ENCODE data around the gene CREB5.

Gene CREB5

GRCh38 chr7:28643584-28644340 is 231.4 kb downstream of the CREB5 start:
- ATAC-seq (no peak), DNase-seq (no peak)

DNA sequence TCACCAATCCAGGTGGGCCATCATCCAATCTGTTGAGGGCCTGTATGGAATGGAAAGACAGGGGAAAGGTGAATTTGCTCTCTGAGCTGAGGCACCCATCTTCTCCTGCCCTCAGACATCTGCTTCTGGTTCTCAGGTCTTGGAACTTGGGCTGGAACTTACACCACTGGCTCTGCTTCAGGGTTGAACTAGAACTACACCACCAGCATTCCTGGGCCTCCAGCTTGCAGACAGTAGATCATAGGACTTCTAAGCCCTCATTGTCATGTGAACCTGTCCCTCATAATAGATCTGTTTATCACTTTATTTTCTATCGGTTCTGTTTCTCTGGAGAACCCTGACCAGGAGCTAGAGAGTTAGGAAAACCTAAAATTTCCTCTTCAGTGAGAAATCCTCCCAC is 233.5 kb downstream of the CREB5 start:
- ATAC-seq = no peak
- no peak for DNase-seq

DNA sequence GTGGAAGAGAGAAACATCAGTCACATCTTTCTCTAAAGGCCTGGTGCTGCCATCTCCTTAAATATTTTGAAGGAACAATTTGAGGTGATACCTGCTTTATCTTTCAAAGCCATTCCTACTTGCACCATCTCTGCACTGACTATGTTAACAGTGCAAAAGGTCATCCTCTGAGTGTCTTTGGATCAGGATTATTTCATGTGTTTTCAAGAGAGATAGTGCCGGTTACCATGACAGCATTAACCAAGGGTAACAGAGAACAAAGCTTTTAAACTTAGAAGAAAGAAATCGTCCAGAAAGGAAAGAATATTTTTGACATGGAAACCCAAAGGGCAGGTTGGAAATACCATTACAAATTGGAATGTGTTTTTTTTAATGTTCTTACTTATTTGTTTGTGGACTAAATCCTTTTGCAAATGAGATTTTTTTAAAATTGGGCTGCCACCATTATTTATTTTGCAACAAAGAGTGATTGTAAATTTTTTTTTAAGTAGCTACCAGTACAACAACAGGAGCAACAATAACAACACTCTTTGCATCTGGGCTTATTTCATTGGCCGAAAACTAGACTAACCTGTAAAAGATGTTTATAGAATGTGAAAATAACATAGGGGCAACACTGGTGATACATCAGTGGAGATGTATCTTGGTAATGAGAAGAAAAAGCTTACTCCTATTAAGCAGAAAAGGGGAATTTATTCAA is 234.2 kb downstream of the CREB5 start:
- no peak for DNase-seq
- no peak for ATAC-seq

GRCh38 chr7:28647076-28647421 is 234.7 kb downstream of the CREB5 start:
- no peak for DNase-seq
- no peak for ATAC-seq

- no peak for ATAC-seq
Observed at GRCh38 chr7:28649189-28649588, 236.9 kb downstream of the CREB5 start.

DNA sequence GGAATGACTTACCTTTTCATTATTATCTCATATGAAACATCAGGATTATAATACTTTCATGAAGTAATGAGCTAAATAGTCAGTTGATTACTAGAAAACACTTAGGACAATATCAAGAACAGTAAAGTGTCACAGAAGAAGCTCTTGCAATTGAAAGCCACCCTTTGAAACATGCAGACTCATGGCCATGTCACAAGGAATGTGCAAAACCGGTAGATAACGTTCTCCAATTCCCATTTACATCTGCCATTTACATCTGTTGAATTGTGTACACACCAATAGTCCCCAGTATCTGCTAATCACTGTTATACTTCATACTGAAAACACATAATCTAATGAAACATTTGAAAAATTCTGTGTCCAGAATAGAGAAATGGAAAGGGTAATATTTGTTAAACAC is 237.5 kb downstream of the CREB5 start:
- no peak for DNase-seq
- no peak for ATAC-seq

More at GRCh38 chr7:28649189-28649588, 236.9 kb downstream of the CREB5 start:
- no peak for DNase-seq

DNA sequence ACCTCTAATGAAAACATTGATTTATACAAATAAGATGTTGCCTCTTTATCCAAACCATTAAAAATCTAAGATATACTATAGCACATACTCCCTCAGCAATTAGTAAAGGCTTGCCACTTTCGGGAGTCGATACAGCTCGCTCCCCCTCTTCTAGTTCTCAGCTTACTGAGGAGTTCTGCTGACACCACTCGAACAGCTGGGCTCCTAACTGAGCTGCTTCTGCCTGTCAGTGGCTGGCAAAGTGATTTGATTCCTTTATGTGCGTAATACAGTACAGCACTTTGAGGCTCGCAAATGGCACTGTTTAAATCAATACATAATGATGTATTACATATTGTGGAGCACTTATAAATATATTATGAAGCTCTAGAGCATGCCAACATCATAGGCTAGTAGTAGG is 241.8 kb downstream of the CREB5 start:
- ATAC-seq (no peak), DNase-seq (no peak)

- DNase-seq (no peak), ATAC-seq (no peak)
Observed at GRCh38 chr7:28656529-28656928, 244.2 kb downstream of the CREB5 start.

DNA sequence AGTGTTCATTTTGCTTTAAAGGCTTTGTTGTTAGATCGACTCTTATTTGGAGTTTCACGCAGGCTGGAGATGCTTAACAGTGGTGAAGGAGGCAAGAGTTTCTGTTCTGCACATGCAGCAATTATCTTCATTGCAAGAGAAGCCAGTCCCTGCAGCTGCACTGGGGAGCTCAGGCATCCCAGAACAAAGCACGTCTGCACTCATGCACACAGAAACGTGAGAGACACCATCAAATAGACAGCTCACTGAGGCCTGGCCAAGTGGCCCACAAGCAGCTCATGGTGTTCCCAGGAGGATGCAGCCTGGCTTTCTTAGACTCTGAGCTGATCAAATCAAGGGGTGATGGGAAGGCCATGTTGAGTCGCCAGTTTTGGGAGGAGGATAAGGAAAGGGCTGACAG is 246.1 kb downstream of the CREB5 start:
- no peak for DNase-seq
- ATAC-seq = no peak

GRCh38 chr7:28660132-28660531 is 247.8 kb downstream of the CREB5 start:
- ATAC-seq = no peak
- no peak for DNase-seq

DNA sequence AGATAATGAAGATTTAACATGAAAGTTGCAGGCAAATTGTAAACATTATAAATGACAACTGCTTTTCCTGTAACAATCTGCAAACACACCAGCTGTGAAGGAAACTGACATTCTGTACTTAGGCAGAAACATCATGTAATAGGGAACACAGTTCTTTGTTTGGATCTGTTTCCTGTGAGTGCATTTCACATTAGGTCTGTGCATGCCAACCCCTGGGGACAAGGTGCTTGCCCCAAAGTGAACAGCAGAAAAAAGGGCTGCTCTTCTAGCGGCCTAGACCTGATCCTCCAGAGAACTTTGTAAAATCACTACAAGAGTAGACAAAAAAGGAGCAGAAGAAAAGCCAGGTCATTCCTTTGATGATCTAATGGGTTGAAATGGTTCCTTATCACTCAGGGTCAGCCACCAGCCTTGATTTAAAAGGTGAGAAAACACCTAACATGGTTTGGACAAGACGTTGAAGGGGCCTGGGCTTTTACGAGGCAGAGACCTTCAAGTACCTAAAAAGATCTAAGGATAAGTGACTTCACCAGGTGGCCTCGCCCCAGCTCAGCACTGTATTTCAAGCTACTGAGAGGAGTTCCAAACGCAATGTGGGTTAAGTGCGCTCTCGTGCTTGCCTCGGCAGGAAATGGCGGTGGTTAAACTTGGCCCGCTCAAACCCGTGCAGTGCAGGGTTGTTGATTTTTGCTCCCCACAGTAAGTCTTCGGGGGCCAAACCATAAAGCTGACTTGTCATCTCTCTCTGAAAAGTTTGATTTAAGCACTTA is 249.7 kb downstream of the CREB5 start:
- DNase-seq (peak; percentile 18), ATAC-seq (peak; percentile 58)

DNA sequence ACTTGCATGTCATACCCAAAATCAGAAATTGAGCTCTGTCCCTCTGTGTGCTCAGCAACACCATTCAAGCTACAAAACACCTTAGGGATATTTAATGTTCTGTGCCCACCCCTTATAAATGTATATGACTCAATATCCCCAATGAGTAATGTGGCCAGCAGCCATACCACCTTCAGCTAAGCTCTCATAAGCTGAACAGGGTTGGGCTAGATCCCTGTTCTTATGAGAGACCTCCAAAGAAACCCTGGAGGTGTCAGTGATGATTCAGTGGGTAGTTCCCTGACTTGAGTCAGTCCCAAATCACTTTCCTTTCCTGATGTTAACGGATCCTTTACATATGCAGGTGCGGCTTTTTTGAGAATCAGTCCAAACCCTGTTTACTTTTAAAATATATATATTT is 253.8 kb downstream of the CREB5 start:
- peak; percentile 72 for ATAC-seq
- no peak for DNase-seq

- DNase-seq (no peak), ATAC-seq (no peak)
Observed at GRCh38 chr7:28668085-28668484, 255.8 kb downstream of the CREB5 start.

- DNase-seq = no peak
- no peak for ATAC-seq
Observed at GRCh38 chr7:28669330-28669729, 257.0 kb downstream of the CREB5 start.

GRCh38 chr7:28671526-28671925 is 259.2 kb downstream of the CREB5 start:
- DNase-seq = no peak
- no peak for ATAC-seq

DNA sequence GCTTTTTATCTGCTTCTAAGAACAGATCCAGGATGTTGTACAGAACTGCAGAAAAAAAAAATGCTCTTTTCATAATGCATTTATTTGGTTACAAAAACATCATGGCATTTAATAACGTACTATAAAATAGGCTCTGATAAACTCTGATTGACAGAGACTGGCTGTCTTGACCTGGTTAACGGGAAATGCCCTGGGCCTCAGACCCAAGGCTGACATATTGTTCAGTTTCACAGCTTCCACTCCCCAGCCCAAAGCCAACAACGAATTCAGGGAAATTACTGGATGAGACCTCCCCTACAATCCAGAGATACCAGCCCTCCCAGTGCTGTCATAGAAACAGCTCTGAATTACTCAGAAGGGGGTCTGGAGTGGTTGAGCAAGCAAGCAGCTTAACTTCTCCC is 260.1 kb downstream of the CREB5 start:
- DNase-seq (no peak), ATAC-seq (no peak)

DNA sequence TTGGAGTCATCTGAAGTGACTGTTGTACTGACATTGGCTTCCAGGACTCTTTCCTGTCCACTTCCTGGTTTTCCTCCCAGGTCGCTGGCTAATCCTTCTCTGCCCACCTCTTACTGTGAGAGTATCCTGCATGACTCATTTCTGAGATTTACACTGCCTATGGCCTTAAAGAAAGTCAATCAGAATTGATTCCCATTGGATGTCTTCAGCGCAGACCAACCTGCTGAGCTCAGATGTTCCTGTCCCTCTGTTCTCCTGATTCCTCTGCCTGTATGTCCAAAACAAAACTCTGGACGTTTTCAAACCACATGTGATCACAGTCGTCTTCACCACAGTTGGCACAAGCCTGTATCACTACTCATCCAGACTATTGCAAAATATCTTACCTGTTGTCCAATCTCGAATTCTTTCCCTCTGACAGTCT is 262.1 kb downstream of the CREB5 start:
- DNase-seq (no peak), ATAC-seq (no peak)

DNA sequence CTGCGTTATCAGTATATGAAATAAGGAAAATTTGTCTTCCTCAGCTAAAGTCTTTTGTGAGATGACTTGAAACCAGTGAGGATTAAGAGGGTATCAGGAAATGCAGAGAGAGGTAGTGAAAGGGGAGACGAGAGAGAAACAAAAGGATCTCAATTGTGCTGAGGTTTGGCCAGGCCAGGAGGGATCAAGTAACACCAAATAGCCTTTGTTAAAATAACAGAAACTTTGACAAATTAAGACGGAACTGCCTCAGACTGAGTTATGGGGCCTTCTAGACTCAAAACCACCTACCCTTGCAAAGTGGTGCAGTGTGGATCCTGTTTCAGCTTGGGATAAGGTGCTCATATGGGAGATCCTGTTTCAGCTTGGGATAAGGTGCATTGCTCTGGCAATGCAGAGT is 263.1 kb downstream of the CREB5 start:
- DNase-seq (no peak), ATAC-seq (no peak)

- DNase-seq (no peak), ATAC-seq (no peak)
Observed at GRCh38 chr7:28677668-28678067, 265.4 kb downstream of the CREB5 start.

DNA sequence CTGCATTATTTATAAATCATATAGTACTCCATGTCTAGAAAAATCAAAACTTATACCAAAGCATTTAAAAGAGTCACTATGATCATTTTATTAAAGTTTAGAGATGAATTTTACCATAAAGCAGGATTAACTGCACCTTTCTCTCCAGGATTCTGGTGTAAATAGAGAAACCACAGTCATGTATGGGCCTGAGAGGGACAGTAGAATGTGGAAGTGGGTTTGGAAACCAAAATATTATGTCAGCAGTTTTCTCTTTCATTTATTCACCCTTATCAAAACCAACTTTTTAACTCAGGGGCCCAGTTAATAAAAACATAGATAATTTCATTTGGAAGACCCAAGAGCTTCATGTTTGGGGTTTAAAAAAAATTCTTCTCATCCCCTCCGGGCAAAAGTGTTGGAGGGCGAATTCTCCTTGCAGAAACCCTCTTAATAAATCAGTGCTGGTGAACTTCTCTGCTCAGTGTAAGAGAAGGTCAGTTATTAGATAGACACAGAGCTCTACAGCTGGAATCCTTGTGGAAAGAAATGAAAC is 266.2 kb downstream of the CREB5 start:
- ATAC-seq (no peak), DNase-seq (no peak)

DNA sequence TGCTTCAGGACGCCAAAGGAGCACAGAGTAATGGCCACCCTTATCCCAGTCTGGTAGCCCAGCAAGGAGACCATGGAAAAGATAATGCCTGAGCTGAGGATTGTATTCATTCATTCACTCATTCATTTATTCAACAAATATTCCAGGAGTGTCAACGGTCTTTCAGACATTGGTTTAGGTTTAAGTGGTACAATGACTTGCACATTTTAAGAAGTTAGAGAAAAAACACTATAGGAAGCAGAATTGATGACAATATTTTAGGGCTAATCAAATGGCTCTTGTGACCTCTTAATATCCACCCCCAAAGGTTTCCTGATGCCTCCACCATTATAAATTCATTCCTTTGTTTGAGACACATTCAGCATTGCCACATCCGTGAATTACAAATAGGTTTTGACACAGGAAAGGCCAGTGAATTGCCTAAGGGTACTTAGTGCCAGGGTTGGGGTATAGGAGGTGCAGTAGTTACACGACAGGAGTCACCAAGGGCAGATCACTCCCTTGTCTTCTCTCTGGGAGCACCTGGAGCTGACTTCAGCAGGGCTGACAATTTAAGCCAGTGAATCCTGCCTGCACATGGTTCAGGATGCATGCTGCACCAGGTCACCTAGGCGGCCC is 269.5 kb downstream of the CREB5 start:
- DNase-seq = no peak
- ATAC-seq = no peak

- DNase-seq = no peak
- ATAC-seq = no peak
Observed at GRCh38 chr7:28682801-28683200, 270.5 kb downstream of the CREB5 start.
